Loucy (cell line): ENCODE measurements around the gene SMIM5.

ENCODE experiments used
- H2AFZ ChIP-seq: fragments of 200-600 bp; sonication (generic); 2 replicates; pipeline ENCODE4 v1.6.0; 2016; ENCODE audit warnings: antibody characterized with exemption, mild to moderate bottlenecking, low read length, moderate library complexity
- H3F3A ChIP-seq: fragments of 200-600 bp; 2 replicates; pipeline ENCODE4 v1.6.0; 2016; ENCODE audit warnings: antibody characterized with exemption, low read depth, mild to moderate bottlenecking
- H3K27me3 ChIP-seq: fragments of 200-600 bp; sonication (generic); 2 replicates; pipeline ENCODE4 v1.6.1; 2014; ENCODE audit warnings: low read length, mild to moderate bottlenecking; ENCODE audit not compliant: insufficient read depth, poor library complexity, severe bottlenecking
- H3K36me3 ChIP-seq: fragments of 200-600 bp; sonication (generic); 2 replicates; pipeline ENCODE4 v1.6.1; 2016; ENCODE audit warnings: low read length; ENCODE audit not compliant: insufficient read depth
- H3K4me1 ChIP-seq: fragments of 200-600 bp; sonication (generic); 2 replicates; pipeline ENCODE4 v1.5.1; 2014; ENCODE audit warnings: low read length, mild to moderate bottlenecking; ENCODE audit not compliant: insufficient read depth, poor library complexity, severe bottlenecking
- H3K4me2 ChIP-seq: fragments of 200-600 bp; sonication (generic); 2 replicates; pipeline ENCODE4 v1.6.0; 2014; ENCODE audit warnings: antibody characterized with exemption, low read length, low read depth, mild to moderate bottlenecking; ENCODE audit not compliant: poor library complexity, severe bottlenecking
- H3K4me3 ChIP-seq: fragments of 200-600 bp; sonication (generic); 2 replicates; pipeline ENCODE4 v1.5.1; 2014; ENCODE audit warnings: low read length, mild to moderate bottlenecking, mixed read lengths; ENCODE audit not compliant: poor library complexity, severe bottlenecking
- H3K79me2 ChIP-seq: fragments of 200-600 bp; sonication (generic); 2 replicates; pipeline ENCODE4 v1.6.1; 2014; ENCODE audit warnings: low read length; ENCODE audit not compliant: insufficient read depth
- H3K9ac ChIP-seq: fragments of 200-600 bp; sonication (generic); 2 replicates; pipeline ENCODE4 v1.6.0; 2014; ENCODE audit warnings: mild to moderate bottlenecking, low read depth, low read length, moderate library complexity; ENCODE audit not compliant: poor library complexity, severe bottlenecking
- H3K9me2 ChIP-seq: fragments of 200-600 bp; sonication (generic); replicated peaks from 2 replicates; pipeline ENCODE4 v1.6.1; 2016; ENCODE audit warnings: low read depth, low read length, mixed read lengths
- H3K9me3 ChIP-seq: fragments of 200-600 bp; sonication (generic); 2 replicates; pipeline ENCODE4 v1.6.1; 2014; ENCODE audit warnings: mild to moderate bottlenecking, antibody characterized with exemption, low read length, low read depth; ENCODE audit not compliant: insufficient read depth
- H4K20me1 ChIP-seq: fragments of 200-600 bp; sonication (generic); 2 replicates; pipeline ENCODE4 v1.6.0; 2014; ENCODE audit warnings: antibody characterized with exemption, low read length, mild to moderate bottlenecking; ENCODE audit not compliant: insufficient read depth, poor library complexity, severe bottlenecking
- EZH2phosphoT487 ChIP-seq: fragments of 200-600 bp; IDR thresholded peaks from 2 replicates; pipeline ENCODE4 v1.6.1; 2018; ENCODE audit warnings: antibody characterized with exemption, mild to moderate bottlenecking, moderate library complexity, borderline replicate concordance
- TF ChIP-seq, protein P1 (sequence below): fragments of 200-600 bp; sonication (generic); conservative IDR thresholded peaks from 2 replicates; pipeline ENCODE4 v1.5.1; 2014; ENCODE audit warnings: mild to moderate bottlenecking, antibody characterized with exemption, low read length

The SMIM5 gene

DNA sequence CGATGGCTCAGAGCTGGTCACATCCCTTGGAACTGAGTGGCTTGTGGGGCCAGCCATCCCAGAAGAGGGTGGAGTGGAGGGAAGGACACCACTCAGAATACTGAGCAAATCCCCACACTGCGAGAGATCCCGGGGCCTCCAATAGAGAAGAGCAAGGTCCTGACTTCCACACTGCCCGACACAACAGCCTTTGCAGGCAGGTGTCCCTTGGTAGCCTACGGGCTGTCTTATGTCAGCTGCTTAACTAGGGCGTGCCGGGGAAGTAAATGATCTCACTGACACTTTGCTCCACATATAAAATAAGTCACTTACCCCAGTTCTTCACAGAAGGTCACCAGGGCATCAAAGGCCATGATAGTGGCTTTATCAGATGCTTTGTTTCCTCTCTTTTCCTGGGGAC lies 17.6 kb downstream of the SMIM5 start:
- peaks cover 4% of the 10 kb centered on the region; the same call in 1 of the 2 replicates for H3K36me3 ChIP-seq

GRCh38 chr17:75652341-75652740 lies 19.1 kb downstream of the SMIM5 start:
- no peaks in the 10 kb centered on the region for H3K9me3 ChIP-seq
- no peak overlapping the region for H3K4me2 ChIP-seq
- H3F3A ChIP-seq = no peaks in the 10 kb centered on the region
- H2AFZ ChIP-seq = no peak overlapping the region
- H3K4me1 ChIP-seq = peaks cover 9% of the 10 kb centered on the region
- H3K9me2 ChIP-seq = no peaks in the 10 kb centered on the region
- TF ChIP-seq, protein P1, sequence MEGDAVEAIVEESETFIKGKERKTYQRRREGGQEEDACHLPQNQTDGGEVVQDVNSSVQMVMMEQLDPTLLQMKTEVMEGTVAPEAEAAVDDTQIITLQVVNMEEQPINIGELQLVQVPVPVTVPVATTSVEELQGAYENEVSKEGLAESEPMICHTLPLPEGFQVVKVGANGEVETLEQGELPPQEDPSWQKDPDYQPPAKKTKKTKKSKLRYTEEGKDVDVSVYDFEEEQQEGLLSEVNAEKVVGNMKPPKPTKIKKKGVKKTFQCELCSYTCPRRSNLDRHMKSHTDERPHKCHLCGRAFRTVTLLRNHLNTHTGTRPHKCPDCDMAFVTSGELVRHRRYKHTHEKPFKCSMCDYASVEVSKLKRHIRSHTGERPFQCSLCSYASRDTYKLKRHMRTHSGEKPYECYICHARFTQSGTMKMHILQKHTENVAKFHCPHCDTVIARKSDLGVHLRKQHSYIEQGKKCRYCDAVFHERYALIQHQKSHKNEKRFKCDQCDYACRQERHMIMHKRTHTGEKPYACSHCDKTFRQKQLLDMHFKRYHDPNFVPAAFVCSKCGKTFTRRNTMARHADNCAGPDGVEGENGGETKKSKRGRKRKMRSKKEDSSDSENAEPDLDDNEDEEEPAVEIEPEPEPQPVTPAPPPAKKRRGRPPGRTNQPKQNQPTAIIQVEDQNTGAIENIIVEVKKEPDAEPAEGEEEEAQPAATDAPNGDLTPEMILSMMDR = no peak
- no peak for TF ChIP-seq EZH2phosphoT487
- H3K79me2 ChIP-seq = no peaks in the 10 kb centered on the region
- H3K9ac ChIP-seq = no peak overlapping the region
- H3K36me3 ChIP-seq = peaks cover 4% of the 10 kb centered on the region; the same call in 1 of the 2 replicates
- no peaks in the 10 kb centered on the region for H4K20me1 ChIP-seq
- H3K27me3 ChIP-seq = no peaks in the 10 kb centered on the region
- H3K4me3 ChIP-seq = no peak overlapping the region

More for the DNA sequence above, 17.6 kb downstream of the SMIM5 start:
- no peaks in the 10 kb centered on the region for H3K9me2 ChIP-seq
- H3K27me3 ChIP-seq = no peaks in the 10 kb centered on the region
- H4K20me1 ChIP-seq = no peaks in the 10 kb centered on the region
- TF ChIP-seq, protein P1 = no peak
- no peak for TF ChIP-seq EZH2phosphoT487
- H3K4me3 ChIP-seq = no peak overlapping the region
- no peak overlapping the region for H2AFZ ChIP-seq
- H3K79me2 ChIP-seq = no peaks in the 10 kb centered on the region
- H3K9me3 ChIP-seq = no peaks in the 10 kb centered on the region
- no peak overlapping the region for H3K4me2 ChIP-seq
- H3K4me1 ChIP-seq = peaks cover 17% of the 10 kb centered on the region
- no peaks in the 10 kb centered on the region for H3F3A ChIP-seq
- no peak overlapping the region for H3K9ac ChIP-seq

DNA sequence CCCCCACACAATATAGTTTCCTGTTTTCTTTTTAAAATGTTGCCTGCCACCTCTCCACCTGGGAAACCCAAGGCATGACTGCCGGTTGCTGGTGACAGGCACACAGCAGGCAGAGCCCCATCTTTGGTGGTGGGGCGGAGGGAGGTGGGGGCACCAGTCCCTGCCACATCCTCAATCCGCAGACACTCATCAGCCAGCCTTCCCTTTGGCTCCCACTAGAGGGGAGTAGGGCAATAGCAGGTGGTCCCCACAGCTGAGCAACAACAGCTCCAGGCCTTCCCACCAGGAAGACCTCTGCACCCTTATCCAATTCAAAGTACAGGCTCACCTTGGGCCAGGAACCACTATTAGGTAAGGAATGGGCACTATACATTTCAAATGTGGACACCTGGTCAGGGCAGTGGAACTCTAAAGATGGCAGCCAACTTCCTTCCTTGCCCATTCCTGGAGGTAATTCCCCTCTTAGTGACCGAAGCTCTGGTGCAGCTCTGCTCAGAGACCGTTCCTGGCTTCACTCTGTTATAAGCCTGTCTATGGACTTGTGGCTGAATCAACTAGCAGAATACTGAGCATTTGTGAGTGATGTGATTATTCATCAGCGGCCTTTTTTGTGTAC lies 19.8 kb downstream of the SMIM5 start:
- Histone ChIP-seq H3F3A (no peaks in the 10 kb centered on the region), H3K4me3 (no peak overlapping the region), H3K36me3 (peaks cover 4% of the 10 kb centered on the region; the same call in 1 of the 2 replicates), H3K79me2 (no peaks in the 10 kb centered on the region), H3K4me1 (peaks cover 9% of the 10 kb centered on the region), H4K20me1 (no peaks in the 10 kb centered on the region), H3K9me2 (no peaks in the 10 kb centered on the region), H3K9me3 (no peaks in the 10 kb centered on the region), H3K9ac (no peak overlapping the region), H3K27me3 (no peaks in the 10 kb centered on the region), H3K4me2 (no peak overlapping the region), H2AFZ (no peak overlapping the region)
- TF ChIP-seq, protein P1 = peak; percentile 91
- no peak for TF ChIP-seq EZH2phosphoT487
